WTC11 (cell line): ENCODE measurements around the gene LRRC9.

ENCODE experiments used
- CTCF ChIP-seq: fragments of 200-600 bp; IDR thresholded peaks from 2 replicates; pipeline ENCODE4 v1.8.0; 2022; ENCODE audit warnings: antibody characterized with exemption
- FOXP1 ChIP-seq: sonication (generic); formaldehyde crosslinking; IDR thresholded peaks from 2 replicates; pipeline ENCODE4 v1.8.0; 2022; ENCODE audit warnings: missing genetic modification reagents, mild to moderate bottlenecking, moderate library complexity, borderline replicate concordance
- GABPB1 ChIP-seq: sonication (generic); formaldehyde crosslinking; IDR thresholded peaks from 2 replicates; pipeline ENCODE4 v1.8.1; 2023; ENCODE audit warnings: mild to moderate bottlenecking, missing genetic modification reagents
- JUN ChIP-seq: sonication (generic); formaldehyde crosslinking; IDR thresholded peaks from 2 replicates; pipeline ENCODE4 v1.8.0; 2023; ENCODE audit warnings: mild to moderate bottlenecking, missing genetic modification reagents
- MLX ChIP-seq: sonication (generic); formaldehyde crosslinking; IDR thresholded peaks from 2 replicates; pipeline ENCODE4 v1.8.1; 2023; ENCODE audit warnings: mild to moderate bottlenecking, missing genetic modification reagents, moderate library complexity
- NFYB ChIP-seq: sonication (generic); formaldehyde crosslinking; conservative IDR thresholded peaks from 2 replicates; pipeline ENCODE4 v1.8.0; 2022; ENCODE audit warnings: low read depth, missing genetic modification reagents
- SP1 ChIP-seq: sonication (generic); formaldehyde crosslinking; conservative IDR thresholded peaks from 2 replicates; pipeline ENCODE4 v1.8.1; 2022; ENCODE audit warnings: missing genetic modification reagents
- ZNF263 ChIP-seq: sonication (generic); formaldehyde crosslinking; IDR thresholded peaks from 2 replicates; pipeline ENCODE4 v1.8.1; 2022; ENCODE audit warnings: low read depth, mild to moderate bottlenecking, moderate library complexity, missing genetic modification reagents
- ZNF281 ChIP-seq: sonication (generic); formaldehyde crosslinking; IDR thresholded peaks from 2 replicates; pipeline ENCODE4 v1.8.0; 2023; ENCODE audit warnings: mild to moderate bottlenecking, missing genetic modification reagents

- TF ChIP-seq SP1 (CRISPR knock-in tag) = no peak
- no peak for TF ChIP-seq JUN (CRISPR knock-in tag)
- no peak for TF ChIP-seq NFYB
- no peak for TF ChIP-seq CTCF
- TF ChIP-seq ZNF263 (CRISPR knock-in tag) = no peak
- TF ChIP-seq GABPB1 = no peak
- no peak for TF ChIP-seq FOXP1 (CRISPR knock-in tag)
- TF ChIP-seq MLX = no peak
- TF ChIP-seq ZNF281 (CRISPR knock-in tag) = no peak
These were observed 167.7 kb downstream of the LRRC9 start for GRCh38 chr14:60087668-60088067.
